Neural cell (in vitro differentiated cells): ENCODE results near the gene SMG9. TPM values are rescaled to one million over a fixed set of nuclear protein-coding genes. Genes with fewer than 3 reads are reported as not detected.

Experiments used
- H2AFZ ChIP-seq: fragments of 200-600, 300-800 bp; sonication (generic), shearing (Covaris generic); 2 replicates; pipeline ENCODE4 v1.6.0; 2014; ENCODE audit warnings: low read depth, mild to moderate bottlenecking, antibody characterized with exemption, low read length, moderate library complexity
- H3F3A ChIP-seq: fragments of 200-600 bp; shearing (Covaris generic); 2 replicates; pipeline ENCODE4 v1.6.1; 2016; ENCODE audit warnings: mild to moderate bottlenecking, moderate library complexity, mixed read lengths, antibody characterized with exemption, low read length; ENCODE audit not compliant: insufficient read depth, poor library complexity, severe bottlenecking
- H3K27ac ChIP-seq: fragments of 200-600, 300-800 bp; sonication (generic), shearing (Covaris generic); 2 replicates; pipeline ENCODE4 v1.5.1; 2014; ENCODE audit warnings: mild to moderate bottlenecking, low read length, moderate library complexity
- H3K27me3 ChIP-seq: fragments of 300-800, 200-600 bp; sonication (generic), shearing (Covaris generic); 2 replicates; pipeline ENCODE4 v1.6.0; 2014; ENCODE audit warnings: mild to moderate bottlenecking, low read depth, low read length, moderate library complexity; ENCODE audit not compliant: insufficient read depth
- H3K36me3 ChIP-seq: fragments of 300-800, 200-600 bp; sonication (generic), shearing (Covaris generic); 2 replicates; pipeline ENCODE4 v1.5.1; 2014; ENCODE audit warnings: mild to moderate bottlenecking, antibody characterized with exemption, low read length, moderate library complexity; ENCODE audit not compliant: insufficient read depth
- H3K4me2 ChIP-seq: fragments of 300-800, 200-600 bp; sonication (generic), shearing (Covaris generic); 2 replicates; pipeline ENCODE4 v1.6.0; 2014; ENCODE audit warnings: mild to moderate bottlenecking, low read length
- H3K4me3 ChIP-seq: fragments of 300-800, 200-600 bp; sonication (generic), shearing (Covaris generic); 2 replicates; pipeline ENCODE4 v1.5.1; 2014; ENCODE audit warnings: mild to moderate bottlenecking, low read length, moderate library complexity
- H3K79me2 ChIP-seq: fragments of 200-600 bp; shearing (Covaris generic); replicated peaks from 2 replicates; pipeline ENCODE4 v1.6.0; 2014; ENCODE audit warnings: mild to moderate bottlenecking, low read length, moderate library complexity; ENCODE audit not compliant: insufficient read depth
- H3K9ac ChIP-seq: fragments of 300-800, 200-600 bp; sonication (generic), shearing (Covaris generic); 2 replicates; pipeline ENCODE4 v1.6.1; 2016; ENCODE audit warnings: mild to moderate bottlenecking, low read length, mixed read lengths
- H3K9me2 ChIP-seq: fragments of 200-600 bp; shearing (Covaris generic); 2 replicates; pipeline ENCODE4 v1.6.1; 2016; ENCODE audit warnings: mild to moderate bottlenecking, low read length, mixed read lengths; ENCODE audit not compliant: insufficient read depth
- H3K9me3 ChIP-seq: fragments of 200-600, 300-800 bp; sonication (generic), shearing (Covaris generic); 2 replicates; pipeline ENCODE4 v1.6.1; 2016; ENCODE audit warnings: mild to moderate bottlenecking, mixed run types, low read length, moderate library complexity, mixed read lengths
- H4K20me1 ChIP-seq: fragments of 200-600 bp; shearing (Covaris generic); 2 replicates; pipeline ENCODE4 v1.6.1; 2016; ENCODE audit warnings: mild to moderate bottlenecking, mixed run types; ENCODE audit not compliant: insufficient read depth
- EP300 ChIP-seq: fragments of 450-650 bp; conservative IDR thresholded peaks from 2 replicates; pipeline ENCODE4 v1.6.1; 2014; ENCODE audit warnings: antibody characterized with exemption, mild to moderate bottlenecking, moderate library complexity; ENCODE audit not compliant: poor library complexity, severe bottlenecking
- EZH2 ChIP-seq: fragments of 200-600, 300-800 bp; shearing (Covaris generic), sonication (generic); IDR thresholded peaks from 2 replicates; pipeline ENCODE4 v1.6.1; 2014; ENCODE audit warnings: antibody characterized with exemption, low read length, borderline replicate concordance, mild to moderate bottlenecking; ENCODE audit not compliant: insufficient read depth, poor library complexity, severe bottlenecking
- MXI1 ChIP-seq: fragments of 450-650 bp; conservative IDR thresholded peaks from 2 replicates; pipeline ENCODE4 v1.6.1; 2014; ENCODE audit warnings: antibody characterized with exemption, mild to moderate bottlenecking; ENCODE audit not compliant: poor library complexity, severe bottlenecking
- POLR2AphosphoS5 ChIP-seq: IDR thresholded peaks from 2 replicates; pipeline ENCODE4 v1.6.1; 2012
- RAD21 ChIP-seq: fragments of 450-650 bp; conservative IDR thresholded peaks from 2 replicates; pipeline ENCODE4 v1.6.1; 2014; ENCODE audit warnings: antibody characterized with exemption, mild to moderate bottlenecking, moderate library complexity
- SMC3 ChIP-seq: fragments of 450-650 bp; conservative IDR thresholded peaks from 2 replicates; pipeline ENCODE4 v1.6.1; 2014; ENCODE audit warnings: antibody characterized with exemption, mild to moderate bottlenecking, moderate library complexity; ENCODE audit not compliant: poor library complexity
- TAF1 ChIP-seq: IDR thresholded peaks from 2 replicates; pipeline ENCODE4 v1.6.1; 2012; ENCODE audit warnings: low read depth
- polyA plus RNA-seq: library from polyadenylated mRNA; depleted of rRNA; stranded (reverse); fragments of >200 nt; gene quantifications from 2 replicates; pipeline ENCODE4 v1.2.3, GENCODE V29; 2014
- TF ChIP-seq, protein P1 (sequence below): IDR thresholded peaks from 2 replicates; pipeline ENCODE4 v1.6.1; 2012; ENCODE audit warnings: borderline replicate concordance
- TF ChIP-seq, protein P2 (sequence below): fragments of 450-650 bp; IDR thresholded peaks from 2 replicates; pipeline ENCODE4 v1.5.1; 2014; ENCODE audit warnings: antibody characterized with exemption, mild to moderate bottlenecking, moderate library complexity; ENCODE audit not compliant: poor library complexity, severe bottlenecking

The SMG9 gene
- polyA plus RNA-seq, 1 donor from 2014 or later: 33.0 TPM

DNA sequence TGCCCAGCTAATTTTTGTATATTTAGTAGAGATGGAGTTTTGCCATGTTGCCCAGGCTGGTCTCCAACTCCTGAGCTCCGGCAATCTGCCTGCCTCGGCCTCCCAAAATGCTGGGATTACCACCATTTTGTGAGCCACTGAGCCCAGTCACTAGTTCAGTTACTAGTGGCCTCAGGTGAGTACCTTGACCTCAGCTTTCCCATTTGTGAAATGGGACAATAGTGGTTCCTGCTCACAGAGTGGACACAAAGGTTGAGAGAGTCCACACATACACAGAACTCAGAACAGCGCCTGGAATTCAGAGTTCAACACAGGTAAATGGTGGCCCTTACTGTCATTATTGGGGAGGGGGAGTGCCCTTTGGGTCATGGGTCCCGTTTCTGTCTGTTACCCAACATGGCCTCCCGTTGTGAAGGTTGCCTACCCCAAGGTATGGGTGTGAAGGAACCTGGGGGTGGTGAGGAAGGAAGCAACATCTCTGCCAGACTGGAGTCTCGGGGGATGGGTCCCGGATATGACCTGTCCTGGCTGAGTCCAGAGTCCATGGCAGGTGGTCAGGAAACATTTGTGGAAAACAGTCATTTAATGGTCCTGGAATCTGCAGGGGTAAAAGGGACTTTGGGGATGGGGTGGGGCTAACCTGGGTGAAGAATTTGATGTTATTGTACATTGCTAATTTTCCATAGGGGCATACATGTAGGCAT lies 50.6 kb downstream of the SMG9 start:
- Histone ChIP-seq H3K4me2 (no peak overlapping the region), H3K27ac (no peak overlapping the region), H4K20me1 (no peaks in the 10 kb centered on the region), H2AFZ (no peak overlapping the region), H3K9me2 (no peaks in the 10 kb centered on the region), H3K9me3 (no peaks in the 10 kb centered on the region), H3K27me3 (no peaks in the 10 kb centered on the region), H3K4me3 (no peak overlapping the region), H3K79me2 (no peaks in the 10 kb centered on the region), H3K9ac (no peak overlapping the region), H3F3A (no peaks in the 10 kb centered on the region), H3K36me3 (no peaks in the 10 kb centered on the region)
- TF ChIP-seq RAD21 (no peak), MXI1 (no peak), SMC3 (no peak), EZH2 (no peak), POLR2AphosphoS5 (no peak), EP300 (no peak), TAF1 (no peak)
- TF ChIP-seq, protein P1, sequence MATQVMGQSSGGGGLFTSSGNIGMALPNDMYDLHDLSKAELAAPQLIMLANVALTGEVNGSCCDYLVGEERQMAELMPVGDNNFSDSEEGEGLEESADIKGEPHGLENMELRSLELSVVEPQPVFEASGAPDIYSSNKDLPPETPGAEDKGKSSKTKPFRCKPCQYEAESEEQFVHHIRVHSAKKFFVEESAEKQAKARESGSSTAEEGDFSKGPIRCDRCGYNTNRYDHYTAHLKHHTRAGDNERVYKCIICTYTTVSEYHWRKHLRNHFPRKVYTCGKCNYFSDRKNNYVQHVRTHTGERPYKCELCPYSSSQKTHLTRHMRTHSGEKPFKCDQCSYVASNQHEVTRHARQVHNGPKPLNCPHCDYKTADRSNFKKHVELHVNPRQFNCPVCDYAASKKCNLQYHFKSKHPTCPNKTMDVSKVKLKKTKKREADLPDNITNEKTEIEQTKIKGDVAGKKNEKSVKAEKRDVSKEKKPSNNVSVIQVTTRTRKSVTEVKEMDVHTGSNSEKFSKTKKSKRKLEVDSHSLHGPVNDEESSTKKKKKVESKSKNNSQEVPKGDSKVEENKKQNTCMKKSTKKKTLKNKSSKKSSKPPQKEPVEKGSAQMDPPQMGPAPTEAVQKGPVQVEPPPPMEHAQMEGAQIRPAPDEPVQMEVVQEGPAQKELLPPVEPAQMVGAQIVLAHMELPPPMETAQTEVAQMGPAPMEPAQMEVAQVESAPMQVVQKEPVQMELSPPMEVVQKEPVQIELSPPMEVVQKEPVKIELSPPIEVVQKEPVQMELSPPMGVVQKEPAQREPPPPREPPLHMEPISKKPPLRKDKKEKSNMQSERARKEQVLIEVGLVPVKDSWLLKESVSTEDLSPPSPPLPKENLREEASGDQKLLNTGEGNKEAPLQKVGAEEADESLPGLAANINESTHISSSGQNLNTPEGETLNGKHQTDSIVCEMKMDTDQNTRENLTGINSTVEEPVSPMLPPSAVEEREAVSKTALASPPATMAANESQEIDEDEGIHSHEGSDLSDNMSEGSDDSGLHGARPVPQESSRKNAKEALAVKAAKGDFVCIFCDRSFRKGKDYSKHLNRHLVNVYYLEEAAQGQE: no peak

DNA sequence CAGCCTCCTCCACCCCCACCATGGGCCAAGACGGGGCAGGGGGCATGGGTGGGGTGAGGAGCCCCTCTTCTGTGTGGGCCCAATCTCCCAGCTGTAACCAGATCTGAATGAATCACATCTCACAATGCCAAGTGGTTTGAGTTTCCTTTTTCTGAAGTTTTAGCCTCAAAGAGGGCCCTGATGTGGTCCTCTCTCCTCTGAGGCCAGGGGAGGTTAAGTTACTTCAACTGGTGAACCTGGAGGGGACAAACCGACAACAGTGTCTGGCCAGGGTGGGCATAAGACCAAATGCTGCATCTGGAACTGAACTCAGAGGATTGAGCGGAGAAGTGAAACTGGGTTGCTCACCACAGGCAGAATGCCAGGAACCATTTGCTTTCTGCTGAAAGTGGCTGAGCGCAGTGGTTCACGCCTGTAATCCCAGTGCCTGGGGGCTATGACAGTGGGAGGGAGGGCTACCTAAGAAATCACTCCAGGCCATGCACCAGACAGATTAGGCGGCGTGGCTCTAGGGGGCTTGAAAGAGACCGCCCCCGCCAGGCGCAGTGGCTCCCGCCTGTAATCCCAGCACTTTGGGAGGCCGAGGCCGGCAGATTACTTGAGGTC lies 54.3 kb downstream of the SMG9 start:
- H2AFZ ChIP-seq: no peak overlapping the region
- H3K4me3 ChIP-seq: no peak overlapping the region
- no peaks in the 10 kb centered on the region for H3F3A ChIP-seq
- H3K9ac ChIP-seq: no peak overlapping the region
- no peaks in the 10 kb centered on the region for H3K9me3 ChIP-seq
- H3K27ac ChIP-seq: no peak overlapping the region
- H3K9me2 ChIP-seq: no peaks in the 10 kb centered on the region
- H3K4me2 ChIP-seq: no peak overlapping the region
- H4K20me1 ChIP-seq: no peaks in the 10 kb centered on the region
- TF ChIP-seq TAF1: no peak
- TF ChIP-seq MXI1: no peak
- TF ChIP-seq, protein P1: no peak
- TF ChIP-seq EP300: no peak
- TF ChIP-seq SMC3: no peak
- no peak for TF ChIP-seq POLR2AphosphoS5
- TF ChIP-seq RAD21: no peak
- no peak for TF ChIP-seq EZH2
- TF ChIP-seq, protein P2, sequence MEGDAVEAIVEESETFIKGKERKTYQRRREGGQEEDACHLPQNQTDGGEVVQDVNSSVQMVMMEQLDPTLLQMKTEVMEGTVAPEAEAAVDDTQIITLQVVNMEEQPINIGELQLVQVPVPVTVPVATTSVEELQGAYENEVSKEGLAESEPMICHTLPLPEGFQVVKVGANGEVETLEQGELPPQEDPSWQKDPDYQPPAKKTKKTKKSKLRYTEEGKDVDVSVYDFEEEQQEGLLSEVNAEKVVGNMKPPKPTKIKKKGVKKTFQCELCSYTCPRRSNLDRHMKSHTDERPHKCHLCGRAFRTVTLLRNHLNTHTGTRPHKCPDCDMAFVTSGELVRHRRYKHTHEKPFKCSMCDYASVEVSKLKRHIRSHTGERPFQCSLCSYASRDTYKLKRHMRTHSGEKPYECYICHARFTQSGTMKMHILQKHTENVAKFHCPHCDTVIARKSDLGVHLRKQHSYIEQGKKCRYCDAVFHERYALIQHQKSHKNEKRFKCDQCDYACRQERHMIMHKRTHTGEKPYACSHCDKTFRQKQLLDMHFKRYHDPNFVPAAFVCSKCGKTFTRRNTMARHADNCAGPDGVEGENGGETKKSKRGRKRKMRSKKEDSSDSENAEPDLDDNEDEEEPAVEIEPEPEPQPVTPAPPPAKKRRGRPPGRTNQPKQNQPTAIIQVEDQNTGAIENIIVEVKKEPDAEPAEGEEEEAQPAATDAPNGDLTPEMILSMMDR: no peak
- no peaks in the 10 kb centered on the region for H3K79me2 ChIP-seq
- no peaks in the 10 kb centered on the region for H3K36me3 ChIP-seq
- no peaks in the 10 kb centered on the region for H3K27me3 ChIP-seq
